MM.1S (cell line): ENCODE results near the gene SH3BP4.

Source experiments
- DNase-seq: peaks from one replicate; pipeline ENCODE4 v3.0.0-alpha.2; 2015
- H2AFZ ChIP-seq: fragments of 300-600 bp; sonication (generic); 2 replicates; pipeline ENCODE4 v1.6.0; 2016; ENCODE audit warnings: antibody characterized with exemption, low read length
- H3F3A ChIP-seq: fragments of 300-600 bp; sonication (generic); 2 replicates; pipeline ENCODE4 v1.6.1; 2016; ENCODE audit warnings: mild to moderate bottlenecking, antibody characterized with exemption, low read length, moderate library complexity, mixed read lengths; ENCODE audit not compliant: insufficient read depth
- H3K27ac ChIP-seq: fragments of 300-600 bp; sonication (generic); 2 replicates; pipeline ENCODE4 v1.5.1; 2016; ENCODE audit warnings: mild to moderate bottlenecking, low read length
- H3K27me3 ChIP-seq: fragments of 300-600 bp; sonication (generic); replicated peaks from 2 replicates; pipeline ENCODE4 v1.6.0; 2016; ENCODE audit warnings: low read length; ENCODE audit not compliant: insufficient read depth
- H3K36me3 ChIP-seq: fragments of 300-600 bp; sonication (generic); replicated peaks from 2 replicates; pipeline ENCODE4 v1.6.1; 2016; ENCODE audit warnings: mild to moderate bottlenecking, low read length, mixed read lengths; ENCODE audit not compliant: insufficient read depth
- H3K4me1 ChIP-seq: fragments of 300-600 bp; sonication (generic); 2 replicates; pipeline ENCODE4 v1.6.1; 2016; ENCODE audit warnings: low read length, mixed read lengths
- H3K4me2 ChIP-seq: fragments of 300-600 bp; sonication (generic); 2 replicates; pipeline ENCODE4 v1.6.0; 2016; ENCODE audit warnings: low read depth, low read length
- H3K4me3 ChIP-seq: fragments of 300-600 bp; sonication (generic); 2 replicates; pipeline ENCODE4 v1.5.1; 2016; ENCODE audit warnings: low read length, mixed read lengths
- H3K79me2 ChIP-seq: fragments of 300-600 bp; sonication (generic); 2 replicates; pipeline ENCODE4 v1.6.1; 2016; ENCODE audit warnings: mixed run types, low read length, mixed read lengths
- H3K9ac ChIP-seq: fragments of 300-600 bp; sonication (generic); 2 replicates; pipeline ENCODE4 v1.6.1; 2016; ENCODE audit warnings: low read length, mixed read lengths
- H3K9me2 ChIP-seq: fragments of 300-600 bp; sonication (generic); replicated peaks from 2 replicates; pipeline ENCODE4 v1.6.1; 2016; ENCODE audit warnings: mild to moderate bottlenecking, low read length, mixed read lengths; ENCODE audit not compliant: insufficient read depth
- H3K9me3 ChIP-seq: fragments of 300-600 bp; sonication (generic); replicated peaks from 2 replicates; pipeline ENCODE4 v1.6.1; 2016; ENCODE audit warnings: mild to moderate bottlenecking, low read length, mixed read lengths; ENCODE audit not compliant: insufficient read depth
- H4K20me1 ChIP-seq: fragments of 300-600 bp; sonication (generic); 2 replicates; pipeline ENCODE4 v1.6.1; 2016; ENCODE audit warnings: mild to moderate bottlenecking, low read length, moderate library complexity, mixed read lengths; ENCODE audit not compliant: insufficient read depth
- CTCF ChIP-seq: fragments of 300-600 bp; sonication (generic); IDR thresholded peaks from 2 replicates; pipeline ENCODE4 v1.5.1; 2016; ENCODE audit warnings: antibody characterized with exemption, low read length, mixed read lengths
- EZH2 ChIP-seq: fragments of 300-600 bp; sonication (generic); optimal IDR thresholded peaks from 2 replicates; pipeline ENCODE3; 2017; ENCODE audit warnings: low read depth, mild to moderate bottlenecking, antibody characterized with exemption, low read length, mixed read lengths
- EZH2phosphoT487 ChIP-seq: fragments of 300-600 bp; sonication (generic); IDR thresholded peaks from 2 replicates; pipeline ENCODE4 v1.6.1; 2018; ENCODE audit warnings: antibody characterized with exemption, low read length

SH3BP4 gene

GRCh38 chr2:235004329-235004903 lies 52.6 kb downstream of the SH3BP4 start:
- H3F3A ChIP-seq, result no peaks in the 10 kb centered on the region
- H2AFZ ChIP-seq, result no peak overlapping the region
- H3K27me3 ChIP-seq, result no peaks in the 10 kb centered on the region
- no peaks in the 10 kb centered on the region for H3K4me1 ChIP-seq
- no peaks in the 10 kb centered on the region for H3K9me3 ChIP-seq
- H3K4me3 ChIP-seq, result no peak overlapping the region
- no peaks in the 10 kb centered on the region for H3K79me2 ChIP-seq
- no peak overlapping the region for H3K4me2 ChIP-seq
- H4K20me1 ChIP-seq, result no peaks in the 10 kb centered on the region
- no peak overlapping the region for H3K9ac ChIP-seq
- H3K36me3 ChIP-seq, result no peaks in the 10 kb centered on the region
- H3K27ac ChIP-seq, result no peak overlapping the region
- H3K9me2 ChIP-seq, result no peaks in the 10 kb centered on the region
- TF ChIP-seq EZH2phosphoT487 (no peak), EZH2 (no peak), CTCF (no peak)
- DNase-seq, result no peak

- H4K20me1 ChIP-seq, result no peaks in the 10 kb centered on the region
Observed at GRCh38 chr2:235005023-235005422, 53.2 kb downstream of the SH3BP4 start.

GRCh38 chr2:235005603-235006259 lies 53.9 kb downstream of the SH3BP4 start:
- Histone ChIP-seq H3F3A (no peaks in the 10 kb centered on the region), H3K27ac (no peak overlapping the region), H3K27me3 (no peaks in the 10 kb centered on the region), H2AFZ (no peak overlapping the region), H3K79me2 (no peaks in the 10 kb centered on the region), H3K9ac (no peak overlapping the region), H3K4me3 (no peak overlapping the region), H3K9me2 (no peaks in the 10 kb centered on the region), H3K4me2 (no peak overlapping the region), H3K36me3 (no peaks in the 10 kb centered on the region), H4K20me1 (no peaks in the 10 kb centered on the region), H3K9me3 (no peaks in the 10 kb centered on the region), H3K4me1 (no peaks in the 10 kb centered on the region)
- TF ChIP-seq EZH2phosphoT487 (no peak), CTCF (no peak), EZH2 (no peak)
- DNase-seq, result no peak

More at GRCh38 chr2:235005023-235005422, 53.2 kb downstream of the SH3BP4 start:
- no peaks in the 10 kb centered on the region for H3K79me2 ChIP-seq
- no peaks in the 10 kb centered on the region for H3F3A ChIP-seq
- H3K36me3 ChIP-seq, result no peaks in the 10 kb centered on the region
- no peaks in the 10 kb centered on the region for H3K4me1 ChIP-seq
- no peak overlapping the region for H3K4me2 ChIP-seq
- H3K9ac ChIP-seq, result no peak overlapping the region
- no peaks in the 10 kb centered on the region for H3K27me3 ChIP-seq
- no peaks in the 10 kb centered on the region for H3K9me2 ChIP-seq
- TF ChIP-seq CTCF, result no peak
- TF ChIP-seq EZH2phosphoT487, result no peak
- TF ChIP-seq EZH2, result no peak
- no peak for DNase-seq
- H3K9me3 ChIP-seq, result no peaks in the 10 kb centered on the region
- H2AFZ ChIP-seq, result no peak overlapping the region
- no peak overlapping the region for H3K27ac ChIP-seq
- no peak overlapping the region for H3K4me3 ChIP-seq
